ENCODE data around the gene SMC5.
"Not testable (repeated sequence)": the region's sequence is repeated elsewhere in the genome, so short reads cannot be mapped to it uniquely, and the experiment has no call there.

Gene SMC5

DNA sequence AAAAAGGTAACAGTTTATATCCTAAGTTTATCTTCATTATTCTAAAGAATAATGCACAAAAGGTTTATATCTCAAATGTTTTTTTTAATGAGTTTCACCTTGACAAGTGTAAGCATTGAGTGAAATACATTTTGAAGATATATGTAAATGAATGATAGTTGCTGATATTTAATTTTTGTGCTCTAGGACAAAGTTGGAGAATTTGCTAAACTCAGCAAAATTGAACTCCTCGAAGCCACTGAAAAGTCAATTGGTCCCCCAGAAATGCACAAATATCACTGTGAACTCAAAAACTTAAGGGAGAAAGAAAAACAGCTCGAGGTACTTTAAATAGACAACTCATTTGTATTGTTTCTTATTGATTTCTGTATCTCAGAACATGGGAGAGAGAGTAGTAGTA, 19.5 kb downstream of the SMC5 start:
- no peak for DNase-seq

GRCh38 chr9:70283848-70284247, 25.1 kb downstream of the SMC5 start:
- no peak for DNase-seq

GRCh38 chr9:70285246-70285645, 26.5 kb downstream of the SMC5 start:
- DNase-seq: no peak

DNA sequence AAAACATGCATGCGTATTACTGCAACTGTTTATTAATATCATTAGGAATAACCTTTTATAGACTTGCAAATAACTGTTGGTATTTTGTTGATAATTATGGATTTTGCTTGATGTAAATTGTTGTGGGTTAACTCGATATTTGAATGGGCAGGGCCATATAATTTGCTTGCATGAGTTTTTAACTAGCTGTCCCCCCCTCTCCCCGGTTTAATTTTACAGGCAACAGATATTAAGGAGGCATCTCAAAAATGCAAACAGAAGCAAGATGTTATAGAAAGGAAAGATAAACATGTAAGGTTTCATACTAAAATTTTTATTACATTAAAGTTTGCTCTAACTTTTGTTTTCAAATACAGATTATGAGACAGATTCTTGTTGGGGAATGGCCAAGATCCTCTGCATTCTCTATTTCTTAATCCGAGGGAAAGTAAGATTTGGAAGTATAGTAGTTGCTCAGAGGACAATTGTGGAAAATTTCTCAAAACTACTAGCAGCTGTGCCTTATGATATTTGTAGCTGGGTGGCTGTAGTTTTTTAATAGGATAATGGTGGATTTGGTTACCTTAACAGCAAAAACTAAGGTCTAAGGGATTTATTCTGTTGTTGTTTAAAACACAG, 27.3 kb downstream of the SMC5 start:
- no peak for DNase-seq

- no peak for DNase-seq
Observed at GRCh38 chr9:70290626-70291025, 31.8 kb downstream of the SMC5 start.

- no peak for DNase-seq
Observed at GRCh38 chr9:70291446-70291845, 32.7 kb downstream of the SMC5 start.

DNA sequence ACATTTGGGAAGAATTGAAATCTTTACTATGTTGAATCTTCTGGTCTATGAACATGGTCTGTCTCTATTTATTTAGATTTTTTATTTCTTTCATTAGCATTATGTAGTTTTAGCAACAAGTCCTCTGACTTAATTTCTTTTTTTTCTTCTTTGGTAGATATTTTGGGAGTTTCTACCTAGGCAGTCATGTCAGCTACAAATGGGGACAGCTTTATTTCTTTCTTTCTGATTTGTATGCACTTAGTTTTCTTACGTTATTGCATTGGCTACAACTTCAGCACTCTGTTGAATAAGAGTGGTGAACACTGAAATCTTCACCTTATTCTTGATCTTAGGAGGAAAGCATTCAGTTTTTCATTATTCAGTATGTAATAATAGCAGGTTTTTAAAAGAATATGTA, 33.5 kb downstream of the SMC5 start:
- no peak for DNase-seq

GRCh38 chr9:70293214-70293613, 34.4 kb downstream of the SMC5 start:
- no peak for DNase-seq

GRCh38 chr9:70297141-70297540, 38.4 kb downstream of the SMC5 start:
- DNase-seq: no peak

DNA sequence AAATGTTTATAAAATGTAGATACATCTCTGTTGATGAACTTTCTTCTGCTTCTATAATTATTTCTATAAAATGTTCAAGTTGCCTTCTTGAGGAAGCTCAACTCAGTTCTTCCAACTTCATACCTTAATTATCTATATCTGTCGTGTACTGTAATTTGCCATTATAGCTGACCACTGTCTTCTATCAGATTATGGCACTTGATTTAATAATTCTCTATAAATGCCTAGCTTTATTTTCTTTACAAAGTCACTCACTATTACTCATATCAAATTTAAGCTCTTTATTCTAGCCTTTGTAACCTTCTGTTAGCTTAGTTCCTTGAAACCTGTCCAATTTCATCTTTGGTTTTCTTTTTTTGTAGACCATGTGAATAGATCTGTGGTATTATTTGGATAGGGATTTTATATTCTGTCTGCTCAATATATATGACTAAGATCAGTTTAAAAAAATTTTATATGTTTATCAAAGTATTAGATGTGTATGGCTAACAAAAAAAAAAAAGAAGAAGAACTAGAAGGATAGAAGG, 39.5 kb downstream of the SMC5 start:
- DNase-seq: no peak

DNA sequence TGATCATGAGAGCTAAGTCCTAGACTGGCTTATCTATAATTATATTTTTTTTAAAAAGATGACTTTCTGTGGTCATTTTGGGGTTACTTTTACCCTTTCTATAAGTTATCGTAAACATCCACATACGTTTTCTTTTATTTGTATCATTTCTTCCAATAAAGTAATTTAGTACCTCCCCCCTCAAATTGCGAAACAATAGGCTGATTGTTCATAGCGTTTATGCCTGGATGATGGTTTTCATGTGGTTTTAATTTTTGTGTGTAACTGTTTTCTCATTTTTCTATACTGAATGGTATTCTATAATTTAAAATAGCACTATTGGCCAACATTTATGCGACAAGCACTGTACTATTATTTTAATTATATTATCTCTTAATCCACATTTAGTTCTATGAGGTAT, 44.5 kb downstream of the SMC5 start:
- no peak for DNase-seq

GRCh38 chr9:70304810-70305209, 46.0 kb downstream of the SMC5 start:
- no peak for DNase-seq

GRCh38 chr9:70315389-70315788, 56.6 kb downstream of the SMC5 start:
- no peak for DNase-seq

DNA sequence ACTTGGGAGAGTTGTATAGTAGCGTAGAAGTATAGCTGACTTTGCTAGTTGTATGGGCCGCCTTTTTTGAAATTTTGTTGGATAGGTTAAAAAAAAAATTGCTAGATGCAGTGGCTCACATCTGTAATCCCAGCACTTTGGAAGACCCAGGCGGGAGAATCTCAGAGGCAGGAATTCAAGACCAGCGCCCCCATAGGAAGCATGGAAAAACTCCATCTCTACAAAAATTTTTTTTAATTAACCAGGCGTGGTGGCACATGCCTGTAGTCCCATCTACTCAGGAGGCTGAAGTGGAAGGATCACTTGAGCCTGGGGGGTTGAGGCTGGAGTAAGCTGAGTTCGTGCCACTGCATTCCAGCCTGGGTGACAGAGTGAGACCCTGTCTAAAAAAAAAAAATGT, 59.2 kb downstream of the SMC5 start:
- no peak for DNase-seq

GRCh38 chr9:70322096-70322495, 63.3 kb downstream of the SMC5 start:
- no peak for DNase-seq

- no peak for DNase-seq
Observed at GRCh38 chr9:70324963-70325362, 66.2 kb downstream of the SMC5 start.

- not testable (repeated sequence) for DNase-seq
Observed at GRCh38 chr9:70328625-70329024, 69.8 kb downstream of the SMC5 start.

GRCh38 chr9:70340572-70340971, 81.8 kb downstream of the SMC5 start:
- DNase-seq: peak in 1 of 2 experiments; percentile 47

DNA sequence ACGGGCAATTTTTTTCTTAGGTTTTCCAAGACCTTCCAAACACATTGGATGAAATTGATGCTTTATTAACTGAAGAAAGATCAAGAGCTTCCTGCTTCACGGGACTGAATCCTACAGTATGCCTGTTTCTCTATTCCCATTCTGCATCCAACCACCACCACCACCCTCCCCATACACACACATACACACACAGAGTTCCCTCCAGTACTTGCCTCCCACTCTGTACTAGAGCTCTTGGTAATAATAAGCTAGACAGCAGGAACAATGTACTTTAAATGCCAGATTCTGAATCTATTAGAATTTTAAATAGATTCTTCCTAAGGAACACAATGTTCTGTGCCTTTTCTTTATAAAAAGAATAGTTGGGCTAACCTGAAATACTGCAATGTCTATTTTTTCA, 88.3 kb downstream of the SMC5 start:
- DNase-seq: no peak

- no peak for DNase-seq
Observed at GRCh38 chr9:70352356-70352755, 93.6 kb downstream of the SMC5 start.

GRCh38 chr9:70352802-70353201, 94.0 kb downstream of the SMC5 start:
- peak in 1 of 2 experiments; percentile 14 for DNase-seq

DNA sequence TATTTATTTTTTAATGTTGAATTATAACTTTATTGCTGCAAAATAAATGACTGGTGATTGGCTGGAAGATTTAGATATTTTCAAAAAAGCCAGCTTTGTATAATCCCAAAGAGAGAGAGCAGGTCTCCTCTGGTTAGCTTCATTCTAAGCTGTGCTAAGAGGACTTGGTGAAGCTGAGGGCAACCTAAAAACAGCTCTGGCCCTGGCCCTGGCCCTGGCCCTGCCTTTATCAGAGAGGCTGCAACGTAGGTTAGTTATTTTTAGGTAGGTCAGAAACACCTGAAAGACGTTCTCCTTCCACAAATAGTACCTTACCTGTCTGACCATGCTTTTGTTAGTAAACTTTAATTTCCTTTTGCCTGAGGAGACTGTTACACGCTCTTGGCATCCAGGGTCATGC, 97.0 kb downstream of the SMC5 start:
- DNase-seq: no peak

- no peak for DNase-seq
Observed at GRCh38 chr9:70362952-70363351, 104.2 kb downstream of the SMC5 start.

DNA sequence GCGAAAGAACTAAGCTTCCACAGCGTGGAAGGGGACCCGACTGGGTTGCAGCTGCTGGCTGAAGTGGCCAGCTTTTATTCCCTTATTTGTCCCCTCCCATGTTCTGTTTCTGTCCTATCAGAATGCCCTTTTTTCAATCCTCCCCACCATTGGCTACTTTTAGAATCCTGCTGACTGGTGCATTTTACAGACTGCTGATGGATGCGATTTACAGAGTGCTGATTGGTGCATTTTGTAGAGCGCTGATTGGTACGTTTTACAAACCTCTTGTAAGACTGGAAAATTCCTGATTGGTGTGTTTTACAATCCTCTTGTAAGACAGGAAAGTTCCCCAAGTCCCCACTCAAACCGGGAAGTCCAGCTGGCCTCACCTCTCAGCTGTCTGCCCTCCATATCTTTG, 105.0 kb downstream of the SMC5 start:
- DNase-seq: no peak

DNA sequence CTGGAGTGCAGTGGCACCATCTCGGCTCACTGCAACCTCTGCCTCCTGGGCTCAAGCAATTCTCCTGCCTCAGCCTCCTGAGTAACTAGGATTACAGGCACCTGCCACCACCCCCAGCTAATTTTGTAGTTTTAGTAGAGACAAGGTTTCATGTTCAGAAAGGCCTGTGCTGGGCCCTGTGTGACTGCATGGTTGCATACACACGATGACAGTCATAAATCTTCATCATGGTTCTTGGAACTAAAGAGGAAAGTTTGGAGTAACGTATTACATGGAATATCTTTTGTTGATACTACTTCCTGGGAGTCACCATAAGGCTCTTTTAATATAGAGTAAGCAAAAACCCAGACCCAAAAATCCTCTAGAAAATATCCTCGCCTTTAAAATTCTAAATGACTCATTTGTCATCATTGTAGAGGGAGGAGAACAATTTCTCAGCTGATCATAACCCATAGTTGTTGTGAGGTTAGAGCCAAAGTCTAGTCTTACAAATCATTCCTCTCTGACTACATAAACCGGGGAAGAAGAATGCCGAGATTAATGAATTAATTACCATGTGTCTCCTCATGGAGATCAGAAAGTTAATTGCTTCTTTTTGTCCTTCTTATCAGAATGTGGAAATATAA, 108.6 kb downstream of the SMC5 start:
- DNase-seq: no peak

All from SW 1271 (cell line).